GM18511 (cell line): ENCODE data around the gene SYT2.

Source experiments
- ATAC-seq: cut with Tn5 transposase; IDR thresholded peaks from one replicate; pipeline ENCODE4 v1.9.1; 2021; ENCODE audit warnings: mild to moderate bottlenecking, moderate library complexity; ENCODE audit not compliant: unreplicated experiment

The SYT2 gene

GRCh38 chr1:202706851-202707250, 3.4 kb downstream of the SYT2 start:
- ATAC-seq = no peak

- no peak for ATAC-seq
Observed at GRCh38 chr1:202704601-202705000, 5.7 kb downstream of the SYT2 start.

GRCh38 chr1:202703191-202703590, 7.1 kb downstream of the SYT2 start:
- no peak for ATAC-seq

DNA sequence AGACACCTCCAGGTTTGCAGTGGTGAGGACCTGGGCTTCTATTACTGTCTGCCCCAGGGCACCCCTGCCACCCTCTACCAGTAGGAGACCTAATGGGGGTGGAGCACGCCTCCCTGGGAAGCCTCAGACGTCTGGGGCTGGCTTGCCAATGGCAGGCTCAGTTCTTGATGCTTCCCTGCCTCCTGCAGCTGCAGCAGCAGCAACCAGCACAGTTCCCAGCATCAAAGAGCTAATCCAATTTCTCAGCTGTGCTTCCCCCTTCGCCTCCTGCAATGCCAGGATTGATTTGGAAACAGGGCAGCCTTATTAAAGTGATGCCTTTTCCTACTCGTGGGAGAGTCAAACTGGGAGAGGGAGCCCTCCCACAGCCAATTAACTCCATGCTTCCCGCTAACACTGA, 8.2 kb downstream of the SYT2 start:
- ATAC-seq = no peak

DNA sequence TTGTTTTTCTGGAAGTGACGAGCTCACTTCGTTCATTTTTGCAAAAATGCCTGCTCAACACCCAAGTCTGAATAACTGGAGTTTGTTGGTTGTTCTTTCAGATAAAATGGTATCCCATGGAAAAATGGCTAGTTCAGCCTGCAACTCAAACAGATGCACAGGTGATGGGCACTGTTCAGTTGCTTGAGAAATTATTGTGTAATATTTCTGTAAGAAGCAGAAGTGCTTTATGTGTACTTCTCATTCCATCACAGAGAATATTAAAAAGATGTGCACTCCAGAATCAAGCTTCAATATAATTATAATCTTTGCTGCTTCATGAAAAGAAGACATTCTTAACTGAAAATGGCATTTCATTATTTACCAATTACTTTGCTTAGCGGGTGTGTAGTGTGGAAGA, 9.1 kb downstream of the SYT2 start:
- no peak for ATAC-seq

GRCh38 chr1:202700061-202700460, 10.2 kb downstream of the SYT2 start:
- ATAC-seq = no peak

GRCh38 chr1:202698276-202698675, 12.0 kb downstream of the SYT2 start:
- ATAC-seq = no peak

- no peak for ATAC-seq
Observed at GRCh38 chr1:202697038-202697437, 13.2 kb downstream of the SYT2 start.

DNA sequence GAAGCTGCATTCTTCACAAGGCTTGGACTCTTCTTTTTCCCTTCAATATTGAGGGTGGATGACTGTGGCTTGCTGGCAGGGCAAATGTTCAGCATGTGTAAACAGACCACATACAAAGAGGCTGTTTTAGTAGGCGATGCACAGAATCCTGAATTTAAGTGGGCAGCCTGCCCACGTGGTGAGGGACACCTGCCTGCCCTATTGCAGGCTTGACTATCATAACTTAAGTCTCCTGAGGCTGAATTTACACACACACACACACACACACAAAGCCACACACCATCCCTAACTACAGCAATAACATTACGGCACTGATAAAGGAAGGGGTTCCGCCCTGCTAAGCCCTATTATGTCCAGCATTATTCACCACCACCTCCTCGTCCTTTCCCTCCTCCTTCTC, 15.9 kb downstream of the SYT2 start:
- ATAC-seq = no peak

DNA sequence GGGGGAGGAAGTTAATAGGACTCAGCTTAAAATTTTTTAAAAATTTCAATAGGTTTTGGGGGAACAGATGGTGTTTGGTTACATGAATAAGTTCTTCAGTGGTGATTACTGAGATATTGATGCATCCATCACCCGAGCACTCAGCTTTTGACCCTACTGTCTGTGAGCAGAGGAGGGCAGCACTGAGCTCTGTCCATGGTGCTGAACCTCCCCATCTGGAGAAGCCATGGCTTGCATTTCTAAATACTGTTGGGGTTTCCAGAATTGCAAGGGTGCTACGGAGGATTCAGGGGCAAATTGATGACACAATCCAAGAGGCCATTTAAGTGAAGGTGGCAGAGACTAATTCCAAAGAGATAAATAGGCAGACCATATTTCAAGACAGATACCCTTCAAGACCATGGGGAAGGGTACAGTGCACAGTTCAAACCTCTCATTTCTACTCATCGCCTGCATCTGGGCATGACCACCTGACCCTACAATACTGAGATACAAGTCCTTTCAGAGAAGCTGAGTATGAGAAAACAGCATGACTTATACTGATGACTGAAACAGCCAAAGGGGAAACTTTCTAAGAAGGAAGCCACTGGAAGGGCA, 17.2 kb downstream of the SYT2 start:
- no peak for ATAC-seq

GRCh38 chr1:202691816-202692215, 18.4 kb downstream of the SYT2 start:
- ATAC-seq = no peak

DNA sequence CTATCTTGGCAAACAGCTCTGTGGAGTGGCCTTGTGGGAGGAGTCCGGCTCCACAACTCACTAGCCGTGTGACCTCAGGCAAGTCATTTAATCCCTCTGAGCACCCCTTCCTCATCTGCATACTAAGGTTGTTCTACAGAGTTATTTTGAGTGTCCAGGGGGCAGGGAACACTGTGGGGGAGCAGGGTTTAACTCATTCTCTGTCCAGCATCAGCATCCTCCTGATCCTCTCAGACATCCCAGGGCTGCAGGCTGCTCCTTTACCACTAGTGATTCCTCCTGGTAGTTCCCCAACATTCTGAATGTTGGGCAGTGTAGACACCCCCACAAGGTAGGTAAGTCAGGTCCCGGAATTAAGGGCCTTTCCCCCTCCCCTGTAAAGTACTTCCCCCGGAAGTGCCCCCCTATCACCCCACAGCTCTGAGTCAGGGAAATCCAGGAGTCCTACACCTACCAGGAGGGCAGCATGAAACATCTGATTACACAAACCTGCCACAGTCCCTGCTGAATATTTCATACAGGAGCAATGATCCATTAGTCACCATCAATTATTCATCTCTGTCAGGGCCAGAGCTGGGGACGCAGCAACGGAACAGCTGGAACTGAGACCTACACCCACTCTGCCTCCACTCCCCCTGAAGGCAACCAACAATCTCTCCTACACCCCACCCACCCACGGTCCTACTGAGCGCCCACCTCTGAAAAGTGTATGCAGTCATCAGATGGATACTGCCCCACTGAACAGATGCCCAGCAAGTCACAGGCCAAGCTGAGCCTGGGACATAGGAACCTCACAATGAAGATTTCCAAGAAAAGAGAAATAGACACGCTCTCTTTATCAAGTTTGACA, 20.5 kb downstream of the SYT2 start:
- no peak for ATAC-seq

GRCh38 chr1:202689082-202689481, 21.2 kb downstream of the SYT2 start:
- no peak for ATAC-seq

- no peak for ATAC-seq
Observed at GRCh38 chr1:202688401-202688800, 21.9 kb downstream of the SYT2 start.

- ATAC-seq = no peak
Observed at GRCh38 chr1:202687798-202688197, 22.5 kb downstream of the SYT2 start.

- ATAC-seq = no peak
Observed at GRCh38 chr1:202687370-202687769, 22.9 kb downstream of the SYT2 start.

GRCh38 chr1:202685641-202686040, 24.6 kb downstream of the SYT2 start:
- ATAC-seq = no peak

DNA sequence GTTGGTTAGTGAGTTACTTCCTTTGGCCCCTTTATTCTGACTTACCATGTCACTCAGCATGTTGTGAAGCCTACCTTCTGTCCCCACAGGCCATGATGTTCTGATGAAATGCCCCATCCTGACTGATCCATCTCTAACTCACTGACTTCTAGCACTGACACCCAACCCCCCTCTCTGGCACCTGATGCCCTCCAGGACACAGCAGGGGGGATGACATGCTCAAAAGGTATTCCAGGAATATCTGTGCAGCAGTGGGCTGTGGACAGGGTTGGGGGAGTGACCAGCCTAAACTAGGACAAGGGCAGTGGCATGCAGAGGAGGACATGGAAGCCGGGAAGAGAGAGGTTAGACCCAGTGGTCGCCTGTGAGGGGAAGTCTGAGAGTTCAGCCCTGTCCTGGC, 25.5 kb downstream of the SYT2 start:
- no peak for ATAC-seq

- ATAC-seq = no peak
Observed at GRCh38 chr1:202683029-202683428, 27.2 kb downstream of the SYT2 start.

GRCh38 chr1:202682477-202682876, 27.8 kb downstream of the SYT2 start:
- no peak for ATAC-seq

- no peak for ATAC-seq
Observed at GRCh38 chr1:202681736-202682420, 28.4 kb downstream of the SYT2 start.
